HG02884 (cell line): ENCODE data around the gene PDZD7.
"Not testable (repeated sequence)": the region's sequence is repeated elsewhere in the genome, so short reads cannot be mapped to it uniquely, and the experiment has no call there.

Source experiments
- ATAC-seq: cut with Tn5 transposase; IDR thresholded peaks from one replicate; pipeline ENCODE4 v1.9.1; 2021; ENCODE audit warnings: mild to moderate bottlenecking, moderate library complexity; ENCODE audit not compliant: unreplicated experiment

Gene PDZD7

DNA sequence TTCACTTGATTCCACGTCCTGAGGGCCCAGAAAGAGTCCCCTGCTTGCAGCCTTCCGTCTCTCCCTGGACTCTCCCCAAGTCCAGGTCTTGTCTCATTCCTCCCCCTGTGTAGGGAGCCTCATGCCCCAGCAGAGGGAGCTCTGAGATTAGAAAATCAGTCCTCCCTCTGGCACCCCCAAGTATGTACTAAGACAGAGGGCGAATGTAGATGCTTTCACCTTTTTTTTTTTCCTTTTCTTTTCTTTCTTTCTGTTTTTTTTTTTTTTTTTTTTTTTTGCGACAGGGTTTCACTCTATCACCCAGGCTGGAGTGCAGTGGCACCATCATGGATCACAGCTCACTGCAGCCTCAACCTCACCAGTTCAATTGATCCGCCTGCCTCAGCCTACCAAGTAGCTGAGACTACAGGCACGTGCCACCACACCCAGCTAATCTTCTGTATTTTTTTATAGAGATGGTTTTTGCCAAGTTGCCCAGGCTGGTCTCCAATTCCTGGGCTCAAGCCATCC lies 10.4 kb upstream of the PDZD7 start:
- no peak for ATAC-seq

- ATAC-seq, result no peak
These were observed 9.9 kb upstream of the PDZD7 start for GRCh38 chr10:101040851-101041250.

DNA sequence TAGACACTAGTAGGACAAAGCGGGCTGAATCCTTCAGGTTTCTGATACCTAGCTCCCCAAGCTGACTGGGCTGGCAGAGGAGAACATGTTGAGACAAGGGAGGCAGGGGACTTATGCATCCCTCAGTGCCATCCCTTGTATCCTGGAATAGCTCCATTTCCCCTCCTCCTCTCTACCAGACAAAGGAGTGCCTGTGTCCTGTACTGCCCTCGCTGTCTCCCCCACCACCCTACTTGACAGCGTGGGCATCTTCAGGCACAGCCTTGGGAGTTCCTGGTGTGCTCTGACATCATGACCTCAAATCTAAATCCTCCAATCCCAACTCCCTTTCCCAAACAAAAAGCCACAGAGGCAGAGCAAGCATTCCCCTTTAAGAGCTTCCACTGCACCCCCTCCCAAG lies 9.1 kb upstream of the PDZD7 start:
- no peak for ATAC-seq

- ATAC-seq, result no peak
These were observed 7.6 kb upstream of the PDZD7 start for GRCh38 chr10:101038484-101038883.

DNA sequence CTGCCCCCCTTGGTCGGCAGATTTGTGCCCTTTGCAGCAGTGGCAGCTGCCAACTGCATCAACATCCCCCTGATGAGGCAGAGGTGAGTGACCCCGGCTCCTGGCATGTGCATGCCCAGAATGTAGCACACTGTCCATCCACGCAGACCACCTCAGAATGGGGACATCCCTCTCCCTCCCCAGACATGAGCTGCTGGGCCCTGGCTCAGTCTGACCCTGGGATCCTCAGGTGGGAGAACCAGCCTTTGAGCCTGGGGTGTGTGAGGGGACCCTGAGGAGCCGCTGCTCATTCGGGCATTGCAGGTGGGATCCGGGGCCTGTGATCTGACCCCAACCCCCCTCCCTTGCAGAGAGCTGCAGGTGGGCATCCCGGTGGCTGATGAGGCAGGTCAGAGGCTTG lies 5.8 kb upstream of the PDZD7 start:
- no peak for ATAC-seq

- no peak for ATAC-seq
These were observed 5.2 kb upstream of the PDZD7 start for GRCh38 chr10:101035916-101036702.

DNA sequence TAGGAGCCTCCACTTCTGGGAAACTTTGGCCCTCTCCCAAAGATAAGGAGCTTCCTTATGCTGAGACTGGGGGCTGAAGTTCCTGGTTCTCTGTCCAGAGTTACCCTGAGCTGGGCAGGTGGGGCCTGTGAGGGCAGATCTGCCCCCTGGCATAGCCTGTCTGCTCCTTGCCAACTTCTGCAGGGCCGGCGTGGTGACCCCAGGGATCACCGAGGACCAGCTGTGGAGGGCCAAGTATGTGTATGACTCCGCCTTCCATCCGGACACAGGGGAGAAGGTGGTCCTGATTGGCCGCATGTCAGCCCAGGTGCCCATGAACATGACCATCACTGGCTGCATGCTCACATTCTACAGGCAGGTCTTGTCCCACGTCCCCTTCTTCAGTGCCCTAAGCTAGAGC lies 4.4 kb upstream of the PDZD7 start:
- no peak for ATAC-seq

DNA sequence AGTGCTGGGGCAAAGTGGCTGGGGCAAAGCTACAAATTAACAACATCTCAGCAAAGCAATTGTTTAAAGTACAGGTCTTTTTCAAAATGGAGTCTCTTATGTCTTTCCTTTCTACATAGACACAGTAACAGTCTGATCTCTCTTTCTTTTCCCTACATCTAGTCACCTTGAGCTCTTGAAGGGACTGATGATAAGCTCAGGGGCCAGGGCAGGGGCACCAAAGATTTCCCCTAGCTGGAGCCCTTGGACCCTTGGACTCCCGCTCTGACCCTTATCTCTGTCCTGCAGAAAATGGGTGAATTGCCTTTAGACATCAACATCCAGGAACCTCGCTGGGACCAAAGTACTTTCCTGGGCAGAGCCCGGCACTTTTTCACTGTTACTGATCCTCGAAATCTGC lies 3.5 kb upstream of the PDZD7 start:
- ATAC-seq, result not testable (repeated sequence)

GRCh38 chr10:101033276-101033675 lies 2.3 kb upstream of the PDZD7 start:
- no peak for ATAC-seq

DNA sequence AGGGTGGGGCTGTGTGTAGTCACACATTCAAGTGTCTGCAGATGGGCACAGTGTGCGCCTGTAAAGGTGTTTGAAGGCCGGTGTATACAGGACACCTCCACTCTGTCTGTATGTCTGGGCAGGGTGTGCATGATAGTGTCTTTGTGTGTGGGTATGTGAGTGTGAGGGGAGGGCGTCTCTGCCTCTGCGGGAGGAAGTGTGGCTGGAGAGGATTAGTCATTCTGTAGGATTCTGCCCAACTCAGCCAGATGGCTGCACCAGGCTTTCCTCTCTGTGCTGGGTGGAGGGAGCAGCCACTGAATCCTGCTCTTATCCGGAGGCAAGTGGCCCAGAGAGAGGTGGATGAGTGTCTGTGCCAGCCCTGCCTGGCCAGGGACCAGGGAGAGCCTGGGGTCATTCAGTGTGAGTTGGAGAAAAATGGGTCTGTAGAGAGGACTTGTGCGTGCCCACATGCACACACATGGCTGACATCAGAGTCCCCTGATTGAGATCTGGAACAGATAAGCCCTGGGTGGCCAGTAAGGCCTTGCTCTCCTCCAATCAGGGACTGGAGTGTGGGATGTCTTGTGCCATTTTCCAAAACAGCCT lies 1.8 kb upstream of the PDZD7 start:
- no peak for ATAC-seq

DNA sequence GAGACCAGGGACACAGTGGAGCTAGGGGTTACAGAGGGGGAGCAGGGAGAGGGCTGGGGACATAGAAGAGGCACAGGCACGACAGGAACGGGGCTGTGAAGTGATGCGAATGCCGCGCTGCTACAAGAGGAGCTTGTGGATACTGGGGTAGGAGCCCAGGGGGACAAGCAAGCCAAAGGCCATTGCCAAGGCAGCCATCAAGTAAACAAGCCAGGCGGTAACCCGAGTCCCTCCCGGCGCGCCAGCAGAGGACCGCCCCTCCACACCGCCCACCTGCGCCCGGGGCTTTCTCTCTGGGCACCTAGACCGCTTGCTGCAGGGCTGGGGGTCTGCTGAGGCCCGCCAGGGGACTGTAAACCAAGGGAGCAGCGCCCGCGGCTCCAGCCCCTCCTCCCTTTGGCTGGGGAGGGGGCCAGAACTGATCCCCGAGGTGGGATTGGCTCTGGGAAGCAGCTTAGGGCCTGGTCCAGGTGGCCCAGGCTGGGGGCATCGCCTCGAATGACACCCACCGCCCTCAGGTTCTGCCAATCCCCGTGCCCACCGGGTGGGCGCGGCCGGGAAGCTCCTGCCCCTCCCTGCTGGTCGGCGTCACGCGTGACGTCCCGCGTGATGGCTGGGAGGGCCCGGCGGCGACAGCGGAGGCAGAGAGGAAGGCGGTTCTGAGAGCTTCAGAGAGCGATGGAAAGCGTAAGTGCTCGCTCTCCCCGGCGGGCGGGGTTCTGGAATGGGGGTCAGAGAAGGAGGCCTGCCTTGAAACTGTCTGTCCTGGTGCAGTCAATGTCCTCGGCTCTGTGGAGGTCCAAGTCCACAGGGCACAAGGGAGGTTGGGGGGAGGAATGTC lies 1.1 kb upstream of the PDZD7 start:
- no peak for ATAC-seq

- ATAC-seq, result no peak
These were observed 317 bp downstream of the PDZD7 start for GRCh38 chr10:101030496-101031127.

GRCh38 chr10:101029520-101030295 lies 1.2 kb downstream of the PDZD7 start:
- ATAC-seq, result no peak

DNA sequence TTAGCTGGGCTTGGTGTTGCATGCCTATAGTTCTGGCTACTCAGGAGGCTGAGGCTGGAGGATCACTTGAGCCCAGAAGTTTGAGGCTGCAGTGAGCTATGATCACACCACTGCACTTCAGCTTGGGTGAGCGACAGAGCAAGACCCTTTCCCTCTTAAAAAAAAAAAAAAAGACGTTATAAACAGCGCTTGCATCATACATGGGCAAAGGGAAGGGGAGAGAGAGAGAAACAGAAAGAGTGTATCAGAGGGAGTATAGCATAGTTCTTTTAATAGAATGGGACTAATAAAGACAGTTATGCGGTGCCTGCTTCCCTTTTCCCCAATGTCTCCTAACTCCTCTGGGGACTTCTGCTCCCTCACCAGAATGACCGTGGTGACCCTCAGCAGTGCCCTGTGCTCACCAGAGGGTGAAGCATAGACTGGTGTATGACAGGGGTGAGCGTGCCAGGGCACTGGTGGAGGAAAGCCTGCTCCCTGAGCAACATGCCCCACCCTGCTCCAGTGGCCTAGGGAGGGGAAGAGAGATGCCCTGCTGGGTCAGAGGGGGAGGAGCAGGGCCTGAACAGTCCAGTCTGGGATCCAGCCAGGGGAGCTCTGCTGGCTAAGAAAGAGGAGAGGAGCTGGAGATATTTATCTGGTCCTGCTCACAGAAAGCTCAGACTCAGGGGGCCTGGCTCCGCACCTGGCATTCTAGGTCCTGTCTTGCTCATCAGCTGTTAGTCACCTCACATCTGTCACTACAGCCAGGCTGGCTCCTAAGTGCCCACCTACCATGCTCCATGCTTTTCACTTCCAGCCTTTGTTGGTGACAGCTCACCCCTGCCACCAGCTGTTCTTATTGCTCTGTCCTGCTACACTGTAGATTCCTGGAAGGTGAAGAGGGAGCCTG lies 2.2 kb downstream of the PDZD7 start:
- ATAC-seq, result no peak

DNA sequence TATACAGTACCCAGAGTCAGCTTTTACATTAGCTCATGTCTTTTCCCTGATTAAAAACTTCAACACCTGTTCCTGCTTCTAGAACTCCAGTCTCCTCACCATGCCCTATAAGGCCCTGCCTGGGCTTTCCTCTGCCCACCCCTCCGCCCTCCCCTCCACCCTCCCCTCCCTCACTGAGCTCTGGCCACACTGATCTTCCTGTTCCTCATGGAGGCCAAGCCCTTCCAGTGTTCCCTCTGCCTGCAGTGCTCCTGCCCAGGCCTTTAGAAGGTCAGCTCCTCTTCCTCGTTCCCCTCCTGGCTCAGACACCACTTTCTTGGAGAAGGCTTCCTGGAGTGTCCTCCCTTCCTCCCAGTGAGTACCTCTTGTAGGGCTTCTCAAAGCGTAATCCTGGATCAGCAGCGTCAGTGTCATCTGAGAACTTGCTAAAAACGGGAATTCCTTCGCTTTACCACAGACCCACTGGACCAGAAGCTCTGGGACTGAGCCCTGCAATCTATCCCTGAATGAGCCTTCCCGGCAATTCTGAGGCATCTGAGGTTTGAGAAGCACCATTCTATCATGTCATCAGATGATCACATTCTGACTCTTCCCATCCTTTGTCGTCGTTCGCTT lies 3.7 kb downstream of the PDZD7 start:
- no peak for ATAC-seq

DNA sequence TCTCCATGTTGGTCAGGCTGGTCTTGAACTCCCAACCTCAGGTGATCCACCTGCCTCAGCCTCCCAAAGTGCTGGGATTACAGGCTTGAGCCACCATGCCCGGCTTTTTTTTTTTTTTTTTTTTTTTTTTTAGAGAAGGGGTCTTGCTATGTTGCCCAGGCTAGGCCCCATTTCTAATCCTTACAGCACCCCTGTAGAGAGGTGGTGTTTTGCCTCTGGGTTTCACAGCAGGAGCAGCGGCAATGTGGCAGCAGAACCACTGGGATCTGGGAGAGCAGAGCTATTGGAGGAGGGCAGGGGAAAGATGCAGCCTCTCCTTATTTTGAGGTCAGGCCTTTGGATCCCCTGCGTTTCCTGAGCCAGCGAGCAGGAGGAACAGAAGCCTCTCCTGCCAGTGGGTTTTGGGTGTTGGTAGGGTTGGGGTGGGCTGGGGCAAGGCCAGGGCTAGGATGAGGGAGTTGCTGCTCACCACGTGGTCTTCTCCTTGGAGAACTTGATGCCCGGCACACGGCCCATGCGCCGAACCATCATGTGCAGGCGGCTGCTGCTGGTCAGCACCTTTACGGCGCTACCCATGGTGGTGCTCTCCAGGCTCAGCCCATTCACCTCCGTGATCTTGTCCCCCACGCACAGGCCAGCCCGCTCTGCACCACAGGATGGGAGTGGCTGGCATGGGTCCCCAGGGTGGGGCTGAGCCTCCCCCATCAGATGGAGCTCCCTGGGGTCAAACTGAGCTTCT lies 7.8 kb downstream of the PDZD7 start:
- no peak for ATAC-seq

DNA sequence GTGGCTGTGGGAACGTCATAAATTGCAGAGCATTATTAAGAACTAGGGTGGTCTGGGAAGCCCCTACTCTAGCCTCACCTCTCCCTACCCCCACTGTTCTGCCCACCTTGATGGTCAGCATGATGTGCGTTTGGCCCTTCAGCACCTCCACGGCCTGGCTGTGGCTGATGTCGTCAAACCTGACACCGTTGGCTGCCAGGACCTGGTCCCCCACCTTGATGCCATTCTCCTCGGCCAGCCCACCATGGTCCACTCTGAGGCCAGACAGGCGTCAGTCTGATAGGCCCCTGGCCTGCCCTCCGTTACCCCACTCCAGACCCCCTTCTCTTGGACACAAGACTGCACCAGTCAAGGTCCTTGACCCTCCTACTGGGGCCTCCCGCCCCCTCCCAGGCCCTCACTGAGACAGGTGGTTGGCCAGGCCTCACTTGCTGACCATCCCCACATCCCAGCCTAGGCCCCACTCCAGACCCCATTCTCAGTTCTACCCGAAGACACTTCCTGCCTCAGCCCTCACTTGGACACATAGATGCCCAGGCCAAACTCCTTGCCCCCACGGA lies 9.2 kb downstream of the PDZD7 start:
- no peak for ATAC-seq

DNA sequence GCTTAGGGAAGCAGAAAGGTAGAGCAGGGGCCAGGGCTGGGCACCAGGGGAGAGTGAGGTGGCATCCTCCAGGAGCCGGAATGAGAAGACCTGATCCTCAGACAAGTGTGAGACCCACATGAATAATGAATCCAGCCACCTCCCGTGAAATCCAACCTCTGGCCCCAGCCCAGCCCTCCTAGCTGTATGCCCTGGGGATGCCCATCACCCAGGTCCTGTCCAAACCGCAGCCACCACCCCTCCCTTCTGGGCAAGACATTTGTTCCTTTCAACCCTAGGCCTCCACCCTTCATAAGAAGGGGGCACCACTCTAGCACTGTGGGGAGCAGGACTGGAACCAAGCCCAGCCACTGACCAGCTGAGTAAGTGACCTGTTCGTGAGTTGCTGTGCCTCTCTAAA lies 9.7 kb downstream of the PDZD7 start:
- no peak for ATAC-seq
